GM18507 (cell line): Measurements from ENCODE around the gene RTL1.

Experiments used
- DNase-seq: peaks from one replicate; pipeline ENCODE4 v3.0.0; 2011; ENCODE audit warnings: low read depth; ENCODE audit not compliant: insufficient read length; ENCODE audit errors: extremely low spot score
- FAIRE-seq: peaks from 2 replicates; lab custom pipeline; 2011; peaks lifted over from hg19 to GRCh38; lab: Jason Lieb, UNC

Gene RTL1

DNA sequence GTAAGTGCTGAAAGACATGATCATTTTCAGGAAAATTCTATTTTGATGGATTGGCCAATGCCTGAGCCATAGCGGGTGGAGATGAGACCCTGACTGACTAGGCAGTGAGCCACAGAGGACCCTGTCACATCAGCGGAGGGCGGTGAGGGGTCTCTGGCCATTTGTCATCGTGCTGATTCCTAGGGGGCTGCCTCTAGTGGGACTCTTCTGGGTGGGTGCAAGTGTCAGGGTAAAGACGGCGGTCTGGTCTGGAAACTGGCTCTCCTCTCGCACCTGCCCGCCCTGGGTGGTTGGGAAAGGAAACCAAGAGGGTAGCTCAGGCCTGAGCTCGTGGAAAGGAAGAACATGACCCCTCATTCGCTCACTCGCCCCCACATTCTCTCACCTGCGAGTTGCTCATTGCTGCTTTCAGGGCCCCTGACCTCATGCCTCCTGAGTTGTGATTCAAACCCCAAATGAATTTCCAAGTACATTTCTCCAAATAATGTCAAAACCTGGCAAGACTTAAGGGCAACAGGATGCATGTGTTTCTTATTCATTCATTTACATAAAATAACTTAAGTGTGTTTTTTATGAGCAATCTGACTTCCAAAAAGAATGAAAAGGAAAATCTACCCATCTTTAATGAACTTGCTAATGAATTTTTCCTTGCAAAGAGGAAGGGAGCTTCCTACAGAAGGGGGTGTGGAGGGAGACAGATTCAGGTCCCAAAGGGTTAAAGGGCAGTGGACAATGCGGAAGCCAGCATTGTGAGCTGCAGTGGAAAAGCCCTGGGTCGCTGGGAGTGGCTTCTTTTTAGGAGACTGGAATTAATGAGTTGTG lies 64.8 kb downstream of the RTL1 start:
- no peak for FAIRE-seq
- DNase-seq: no peak

DNA sequence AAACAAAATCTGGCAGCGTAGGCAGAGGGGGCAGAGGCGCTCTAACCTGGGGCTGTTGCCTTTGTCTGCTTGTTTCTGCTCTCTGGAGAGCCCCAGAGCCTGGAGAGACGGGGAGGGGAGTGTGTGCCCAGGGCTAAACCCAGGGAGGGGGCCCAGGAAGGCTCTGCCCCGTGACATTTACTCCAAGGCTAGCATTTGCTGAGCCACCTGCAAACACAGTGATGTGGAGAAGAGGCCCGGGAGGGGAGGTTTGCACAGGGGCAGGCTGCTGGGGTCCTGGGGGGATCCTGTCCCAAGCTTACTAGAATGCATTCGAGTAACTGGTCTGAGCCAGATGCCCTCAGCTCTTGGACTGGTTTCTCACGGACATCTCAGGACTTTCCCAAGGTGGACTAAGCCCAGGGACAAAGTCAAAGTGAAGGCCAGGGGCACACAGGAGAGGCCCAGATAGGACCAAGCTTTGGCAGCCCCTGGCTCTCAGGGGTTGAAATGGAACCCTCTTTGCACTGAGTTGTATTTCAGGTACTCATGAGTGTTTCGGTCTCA lies 65.6 kb downstream of the RTL1 start:
- DNase-seq (no peak), FAIRE-seq (no peak)

DNA sequence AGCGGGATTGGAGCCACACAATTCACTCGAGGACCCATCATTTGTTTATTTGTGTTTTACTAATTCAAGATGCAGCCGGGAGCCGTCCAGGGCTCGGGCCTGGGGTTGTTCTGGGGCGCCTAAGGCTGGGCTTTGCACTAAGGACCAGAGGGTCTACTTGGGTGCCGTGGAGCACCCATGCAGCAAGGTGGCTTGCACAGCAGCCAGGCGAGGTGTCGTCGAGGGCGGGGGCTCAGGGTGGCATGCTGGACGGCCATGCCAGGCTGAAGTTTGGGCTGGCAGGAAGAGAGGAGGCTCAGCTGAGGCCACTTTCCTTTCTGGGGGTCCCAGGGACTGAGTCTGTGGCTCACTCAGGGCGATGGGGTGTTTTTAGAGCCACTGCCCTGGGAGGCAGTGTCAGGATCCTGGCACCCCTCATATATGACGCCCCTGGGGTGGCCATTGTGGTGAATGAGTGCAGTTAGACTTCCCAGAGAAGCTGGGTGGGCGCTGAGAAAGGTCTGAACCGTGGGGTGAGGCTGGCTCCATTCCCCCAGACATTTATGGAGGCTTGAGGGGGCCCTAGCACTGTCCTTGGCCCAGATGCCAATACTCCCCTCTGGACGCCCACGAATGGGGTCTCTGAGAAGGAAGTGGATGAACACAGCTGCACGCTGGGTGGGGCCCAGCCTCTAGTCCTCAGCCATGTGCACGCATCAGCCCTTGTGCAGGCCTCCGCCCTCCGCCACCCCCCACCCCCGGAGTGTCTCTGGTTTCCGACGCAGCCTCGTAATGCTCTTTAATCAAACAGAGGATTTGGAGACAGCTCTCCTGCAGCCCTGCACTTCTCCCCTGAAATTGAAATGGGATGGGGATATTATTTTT lies 66.3 kb downstream of the RTL1 start:
- DNase-seq (no peak), FAIRE-seq (no peak)

DNA sequence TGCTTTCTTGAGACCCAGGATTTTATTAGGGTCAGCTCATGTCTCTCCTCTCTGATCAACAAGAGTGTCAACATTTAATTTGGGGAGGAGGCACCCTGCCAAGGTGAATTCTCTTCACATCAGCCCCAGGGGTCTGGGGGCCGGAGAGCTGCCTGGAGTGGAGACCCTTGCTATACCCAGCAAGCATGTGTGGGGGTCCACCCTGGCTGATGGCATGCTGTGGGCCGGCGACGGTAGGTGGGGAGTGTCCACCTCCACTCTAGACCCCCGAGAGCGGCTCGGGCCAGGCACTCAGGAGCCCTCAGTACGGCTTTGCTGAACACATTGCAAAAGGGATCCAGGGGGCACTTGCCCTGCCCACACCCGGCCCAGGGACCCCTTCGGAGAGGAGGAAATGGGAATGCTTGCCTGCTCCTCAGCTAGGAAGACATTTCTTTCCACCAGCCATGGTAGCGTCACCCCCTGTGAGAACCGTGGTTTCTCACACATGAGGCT lies 67.2 kb downstream of the RTL1 start:
- DNase-seq (no peak), FAIRE-seq (no peak)

DNA sequence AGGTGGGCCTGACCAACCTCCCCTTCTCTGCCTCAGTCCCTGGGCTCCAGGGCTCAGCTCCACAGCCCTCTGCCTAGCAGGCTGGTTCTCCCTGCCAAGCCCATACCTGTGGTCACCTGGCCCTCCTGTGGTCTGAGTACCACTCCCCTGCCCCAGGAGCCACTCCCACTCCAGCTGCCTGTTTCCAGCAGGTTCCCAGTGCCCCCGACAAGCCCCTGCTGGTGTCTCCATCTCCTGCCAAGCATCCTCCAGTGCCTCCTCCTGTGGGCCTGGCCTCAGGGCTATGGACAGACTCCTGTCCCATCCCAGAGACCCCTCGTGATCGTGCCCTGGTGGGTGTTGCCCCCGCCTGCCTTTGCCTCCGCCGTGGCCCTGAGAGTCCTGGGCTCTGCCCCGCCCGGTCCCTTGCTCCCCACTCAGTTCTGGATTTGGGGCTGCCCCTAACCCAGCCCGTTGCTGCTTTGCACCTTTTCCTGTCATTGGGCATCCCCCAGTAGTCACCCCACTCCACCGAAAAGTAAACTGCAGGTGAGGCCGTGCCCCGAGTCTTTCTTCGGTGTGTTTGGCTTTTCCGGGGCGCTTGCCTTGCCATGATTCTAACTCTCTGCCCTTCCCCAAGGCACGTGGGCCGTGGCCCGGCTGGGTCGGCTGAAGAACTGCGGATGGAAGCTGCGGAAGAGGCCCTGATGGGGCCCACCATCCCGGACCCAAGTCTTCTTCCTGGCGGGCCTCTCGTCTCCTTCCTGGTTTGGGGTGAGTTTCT lies 67.8 kb downstream of the RTL1 start:
- FAIRE-seq (no peak), DNase-seq (no peak)

DNA sequence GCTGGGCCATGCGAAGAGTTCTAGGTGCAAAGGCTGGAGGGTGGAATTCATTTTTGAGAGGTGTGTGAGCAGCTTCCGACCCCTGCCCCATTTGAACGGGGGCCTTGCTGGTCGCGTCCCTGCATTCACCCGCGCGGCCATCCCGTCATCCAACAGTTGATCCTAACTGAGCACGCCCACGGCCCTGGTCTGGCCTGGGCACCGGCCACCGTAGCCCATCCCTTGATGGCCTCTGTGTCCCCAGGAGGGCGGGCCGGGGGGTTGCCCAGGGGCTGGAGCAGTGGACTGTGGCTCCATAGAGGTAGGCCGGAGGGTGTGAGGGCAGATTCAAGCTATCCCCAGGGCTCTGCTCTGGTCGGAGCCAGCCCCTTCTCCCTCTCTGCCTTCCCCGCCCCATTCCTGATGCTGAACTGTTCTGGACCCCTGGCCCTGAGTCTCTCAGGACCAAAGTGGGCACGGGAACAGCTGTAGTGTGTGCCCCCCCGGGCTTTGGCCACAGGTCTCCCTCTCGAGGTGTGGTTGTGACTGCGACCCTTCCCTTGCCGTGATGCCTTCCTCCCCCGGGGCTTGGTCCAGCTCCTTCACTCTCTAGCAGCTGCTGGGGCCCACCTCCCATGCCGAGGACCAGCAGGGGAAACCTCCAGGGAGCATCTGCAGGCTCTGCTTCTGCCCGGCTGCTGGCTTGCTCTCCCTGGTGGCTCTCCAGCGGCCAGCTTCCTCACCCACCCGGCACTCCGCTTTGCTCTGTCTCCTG lies 68.6 kb downstream of the RTL1 start:
- FAIRE-seq (no peak), DNase-seq (no peak)

DNA sequence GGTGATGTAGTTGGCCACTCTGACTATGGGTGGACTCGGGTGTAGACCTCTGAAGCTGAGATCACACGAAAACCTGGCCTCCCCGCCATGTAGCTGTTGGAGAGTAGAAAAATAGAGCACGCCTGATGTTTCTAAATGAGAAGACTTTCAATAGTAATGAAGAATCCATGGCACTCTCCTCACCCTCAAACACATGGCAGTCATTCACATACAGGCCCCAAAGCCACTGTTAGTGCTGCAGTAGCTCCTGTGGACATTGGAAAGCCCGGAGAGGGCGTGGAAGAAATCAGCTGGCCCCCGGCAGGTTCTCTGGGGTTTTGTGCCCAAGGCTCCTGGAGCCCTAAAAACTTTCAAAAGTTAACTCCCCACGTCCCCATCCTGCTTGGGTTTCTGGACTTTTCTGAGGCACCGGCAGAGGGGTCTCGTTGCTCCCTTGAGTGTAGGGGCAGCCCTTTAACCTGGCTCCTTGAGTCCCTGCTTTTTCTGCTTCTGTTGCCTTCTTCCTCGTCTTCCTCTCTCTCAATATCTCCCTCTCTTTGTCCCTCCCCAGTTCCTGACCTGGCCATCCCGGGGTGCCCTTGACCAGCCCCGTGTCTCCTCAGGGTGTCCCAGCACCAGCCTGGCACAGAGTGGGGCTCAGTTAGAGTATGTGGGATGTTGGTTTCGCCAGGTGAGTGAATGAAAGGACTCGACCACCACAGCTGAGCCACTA lies 69.3 kb downstream of the RTL1 start:
- DNase-seq: no peak
- no peak for FAIRE-seq

DNA sequence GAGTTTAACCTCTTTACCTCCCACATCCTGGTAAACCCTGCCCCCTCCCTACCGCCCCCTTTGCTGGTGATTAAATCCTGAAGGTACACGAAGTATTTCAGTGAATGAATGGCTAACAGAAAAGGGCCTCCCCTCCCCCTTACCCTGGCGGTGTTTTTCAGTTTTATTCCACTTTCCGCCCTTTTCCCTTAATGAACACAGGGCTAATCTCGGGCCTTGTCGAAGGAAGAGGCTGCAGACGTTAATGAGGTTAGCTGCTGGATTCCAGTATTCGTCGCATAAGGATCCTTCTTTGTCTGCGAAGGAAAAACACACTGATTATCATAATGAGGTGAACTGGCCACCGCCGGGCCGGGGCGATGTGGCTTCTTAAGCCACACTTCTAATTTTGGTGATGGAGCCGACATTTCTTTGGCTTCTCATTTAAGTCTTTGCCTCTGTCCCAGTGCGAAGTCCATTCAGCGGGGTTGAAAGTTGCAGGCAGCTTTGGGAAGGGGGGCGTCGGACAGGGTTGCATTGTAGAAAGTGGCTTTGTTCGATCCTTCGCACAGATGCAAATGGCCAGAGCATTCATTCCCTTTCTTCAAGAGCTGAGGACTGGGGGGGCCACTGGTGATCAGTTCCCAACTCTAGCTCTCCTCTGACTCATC lies 71.1 kb downstream of the RTL1 start:
- no peak for DNase-seq
- no peak for FAIRE-seq

DNA sequence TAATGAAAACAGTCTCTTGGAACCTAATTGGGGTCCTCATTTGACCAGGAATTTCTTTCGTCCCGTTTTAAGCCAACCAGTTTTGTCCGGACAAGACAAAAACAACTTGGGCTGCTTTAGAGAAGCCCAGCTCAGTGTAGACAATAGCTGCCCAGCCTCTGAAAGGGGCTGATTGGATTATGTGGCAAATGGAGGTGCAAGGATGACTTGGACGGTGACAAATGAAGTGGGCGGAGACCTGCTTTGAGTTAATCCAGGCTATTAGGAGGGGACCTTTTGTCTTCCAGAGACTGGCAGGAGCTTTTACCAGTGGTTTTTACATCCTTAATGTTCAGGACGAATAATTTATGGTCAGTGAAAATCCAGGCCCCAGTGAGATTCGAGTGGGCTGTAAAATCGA lies 72.8 kb downstream of the RTL1 start:
- FAIRE-seq: no peak
- no peak for DNase-seq
